ENCODE data around the gene UMODL1.

DNA sequence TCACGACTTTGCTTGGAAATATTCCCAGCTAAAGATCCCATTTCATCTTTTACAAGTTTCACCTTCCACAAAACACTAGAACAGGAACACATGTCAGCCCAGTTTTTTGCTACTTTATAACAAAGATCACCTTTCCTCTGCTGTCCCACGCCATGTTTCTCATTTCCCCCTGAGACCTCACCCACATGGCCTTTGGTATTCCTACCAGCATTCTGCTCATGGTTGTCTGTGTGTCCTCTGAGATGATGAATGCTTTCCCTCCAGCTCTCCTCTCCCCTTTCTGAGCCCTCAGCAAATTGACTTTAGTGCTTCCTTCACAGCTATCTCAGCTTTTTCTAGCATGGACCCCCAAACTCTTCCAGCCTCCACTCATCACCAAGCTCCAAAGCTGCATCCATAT, 115.5 kb downstream of the UMODL1 start:
- TF ChIP-seq, protein P1, sequence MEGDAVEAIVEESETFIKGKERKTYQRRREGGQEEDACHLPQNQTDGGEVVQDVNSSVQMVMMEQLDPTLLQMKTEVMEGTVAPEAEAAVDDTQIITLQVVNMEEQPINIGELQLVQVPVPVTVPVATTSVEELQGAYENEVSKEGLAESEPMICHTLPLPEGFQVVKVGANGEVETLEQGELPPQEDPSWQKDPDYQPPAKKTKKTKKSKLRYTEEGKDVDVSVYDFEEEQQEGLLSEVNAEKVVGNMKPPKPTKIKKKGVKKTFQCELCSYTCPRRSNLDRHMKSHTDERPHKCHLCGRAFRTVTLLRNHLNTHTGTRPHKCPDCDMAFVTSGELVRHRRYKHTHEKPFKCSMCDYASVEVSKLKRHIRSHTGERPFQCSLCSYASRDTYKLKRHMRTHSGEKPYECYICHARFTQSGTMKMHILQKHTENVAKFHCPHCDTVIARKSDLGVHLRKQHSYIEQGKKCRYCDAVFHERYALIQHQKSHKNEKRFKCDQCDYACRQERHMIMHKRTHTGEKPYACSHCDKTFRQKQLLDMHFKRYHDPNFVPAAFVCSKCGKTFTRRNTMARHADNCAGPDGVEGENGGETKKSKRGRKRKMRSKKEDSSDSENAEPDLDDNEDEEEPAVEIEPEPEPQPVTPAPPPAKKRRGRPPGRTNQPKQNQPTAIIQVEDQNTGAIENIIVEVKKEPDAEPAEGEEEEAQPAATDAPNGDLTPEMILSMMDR (IDR thresholded peaks at IDR 0.05) = no peak
- TF ChIP-seq EZH2phosphoT487 (IDR thresholded peaks at IDR 0.05) = no peak
- no peak for TF ChIP-seq EZH2 (IDR thresholded peaks at IDR 0.05)
